Measurements from ENCODE around the gene SVOPL. TPM values are rescaled to one million over a fixed set of nuclear protein-coding genes. Genes with fewer than 3 reads are reported as not detected.

Gene SVOPL
- total and polyA plus RNA-seq, 10 of the 15 experiments (the other 5 are each of a cell fraction or from before 2014, with no cell fraction given): 0.15 TPM; not detected in 9

DNA sequence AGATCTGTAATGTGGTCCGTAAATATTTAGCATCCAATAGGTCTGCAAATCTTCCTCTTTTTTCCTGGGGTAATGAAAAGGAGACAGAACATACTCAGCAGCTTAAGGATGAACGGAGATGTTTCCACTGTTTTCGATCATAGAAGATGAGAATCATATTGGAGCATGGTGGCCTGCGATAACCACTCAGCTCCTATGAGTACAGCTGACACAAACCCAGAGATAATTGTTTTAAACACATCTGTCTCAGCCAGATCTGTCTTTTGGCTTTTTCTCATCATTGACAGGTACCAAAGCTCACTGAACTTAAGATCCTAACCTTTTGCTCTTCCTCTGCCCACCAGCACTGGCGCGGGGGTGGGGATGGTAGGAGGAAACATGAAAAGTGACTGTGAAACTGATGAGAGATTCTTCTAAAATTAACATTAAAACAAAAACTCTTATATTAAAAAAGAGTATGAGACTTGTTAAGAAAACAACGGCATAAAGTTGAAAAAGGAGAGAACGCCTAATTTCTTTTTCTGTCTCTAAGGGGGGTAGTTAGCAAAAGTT is 71.0 kb downstream of the SVOPL start:
- CTCF ChIA-PET: no interaction called here
- 72% methylated on average over 8 of the region's 8 CpGs for WGBS (ENCODE audit: insufficient coverage, insufficient replicate concordance, low lambda C conversion rate, missing lambda C conversion rate)
- intact Hi-C loops (cut with micrococcal nuclease; ENCODE audit: unreplicated experiment) (no loop called here), in situ Hi-C loops (cut with MboI) (no loop called here)
- RAD21 ChIA-PET (ENCODE audit: unreplicated experiment): interaction anchor here (0.6 kb wide), 1 partner anchor 164 kb away, joined by 3 read pairs; no protein-coding TSS in a partner anchor
- Histone ChIP-seq H3K27me3 (replicated peaks in 1 of 2; ENCODE audit: control insufficient read depth in 2 of 2, insufficient read depth in 2 of 2, low read length in 1 of 2) (no peaks in the 10 kb centered on the region; a peak in 1 of 4 replicates), H3K79me2 (ENCODE audit: control insufficient read depth, insufficient read depth, low read length) (no peaks in the 10 kb centered on the region), H3K36me3 (ENCODE audit: control insufficient read depth in 2 of 2, insufficient read depth in 2 of 2, low read length in 1 of 2) (no peaks in the 10 kb centered on the region), H3K4me2 (ENCODE audit: control insufficient read depth, insufficient read depth) (no peak overlapping the region), H3K27ac (ENCODE audit: control insufficient read depth, insufficient read depth) (no peak overlapping the region), H3K4me3 (no peak overlapping the region), H3K4me1 (ENCODE audit: control insufficient read depth, insufficient read depth, low read length) (no peaks in the 10 kb centered on the region; the same call in 1 of the 2 replicates), H4K20me1 (ENCODE audit: control insufficient read depth, insufficient read depth) (no peaks in the 10 kb centered on the region), H3K9me3 (replicated peaks; ENCODE audit: control insufficient read depth, insufficient read depth, low read length) (no peaks in the 10 kb centered on the region), H2AFZ (ENCODE audit: control insufficient read depth, low read depth, low read length) (no peak overlapping the region), H3K9ac (ENCODE audit: control insufficient read depth, insufficient read depth, low read length) (no peak overlapping the region)
- ATAC-seq (no peak), FAIRE-seq (no peak), DNase-seq (ENCODE audit: low read depth, low spot score) (no peak)
- POLR2A ChIA-PET: no interaction called here
- BruUV-seq (replicated peaks): no TSS peak
- SMC1A ChIA-PET (ENCODE audit: uncharacterized antibody, unreplicated experiment): interaction anchor here (1.1 to 1.4 kb wide), 2 partner anchors 12 to 162 kb away, joined by 3 to 4 read pairs; no protein-coding TSS in a partner anchor
- no peak for TF ChIP-seq BMI1 (IDR thresholded peaks at IDR 0.05; ENCODE audit: borderline replicate concordance)
- no peak for TF ChIP-seq KLF5 (IDR thresholded peaks at IDR 0.05; ENCODE audit: partially characterized antibody)
- no peak for TF ChIP-seq WRNIP1 (IDR thresholded peaks at IDR 0.05; ENCODE audit: borderline replicate concordance, low read depth, low read length)
- no peak for TF ChIP-seq MAX (IDR thresholded peaks at IDR 0.05; ENCODE audit: low read depth, low read length)
- no peak for TF ChIP-seq FOS (IDR thresholded peaks at IDR 0.05; ENCODE audit: borderline replicate concordance, extremely low read depth, insufficient read length)
- TF ChIP-seq, protein P1, sequence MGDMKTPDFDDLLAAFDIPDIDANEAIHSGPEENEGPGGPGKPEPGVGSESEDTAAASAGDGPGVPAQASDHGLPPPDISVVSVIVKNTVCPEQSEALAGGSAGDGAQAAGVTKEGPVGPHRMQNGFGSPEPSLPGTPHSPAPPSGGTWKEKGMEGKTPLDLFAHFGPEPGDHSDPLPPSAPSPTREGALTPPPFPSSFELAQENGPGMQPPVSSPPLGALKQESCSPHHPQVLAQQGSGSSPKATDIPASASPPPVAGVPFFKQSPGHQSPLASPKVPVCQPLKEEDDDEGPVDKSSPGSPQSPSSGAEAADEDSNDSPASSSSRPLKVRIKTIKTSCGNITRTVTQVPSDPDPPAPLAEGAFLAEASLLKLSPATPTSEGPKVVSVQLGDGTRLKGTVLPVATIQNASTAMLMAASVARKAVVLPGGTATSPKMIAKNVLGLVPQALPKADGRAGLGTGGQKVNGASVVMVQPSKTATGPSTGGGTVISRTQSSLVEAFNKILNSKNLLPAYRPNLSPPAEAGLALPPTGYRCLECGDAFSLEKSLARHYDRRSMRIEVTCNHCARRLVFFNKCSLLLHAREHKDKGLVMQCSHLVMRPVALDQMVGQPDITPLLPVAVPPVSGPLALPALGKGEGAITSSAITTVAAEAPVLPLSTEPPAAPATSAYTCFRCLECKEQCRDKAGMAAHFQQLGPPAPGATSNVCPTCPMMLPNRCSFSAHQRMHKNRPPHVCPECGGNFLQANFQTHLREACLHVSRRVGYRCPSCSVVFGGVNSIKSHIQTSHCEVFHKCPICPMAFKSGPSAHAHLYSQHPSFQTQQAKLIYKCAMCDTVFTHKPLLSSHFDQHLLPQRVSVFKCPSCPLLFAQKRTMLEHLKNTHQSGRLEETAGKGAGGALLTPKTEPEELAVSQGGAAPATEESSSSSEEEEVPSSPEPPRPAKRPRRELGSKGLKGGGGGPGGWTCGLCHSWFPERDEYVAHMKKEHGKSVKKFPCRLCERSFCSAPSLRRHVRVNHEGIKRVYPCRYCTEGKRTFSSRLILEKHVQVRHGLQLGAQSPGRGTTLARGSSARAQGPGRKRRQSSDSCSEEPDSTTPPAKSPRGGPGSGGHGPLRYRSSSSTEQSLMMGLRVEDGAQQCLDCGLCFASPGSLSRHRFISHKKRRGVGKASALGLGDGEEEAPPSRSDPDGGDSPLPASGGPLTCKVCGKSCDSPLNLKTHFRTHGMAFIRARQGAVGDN (IDR thresholded peaks at IDR 0.05): no peak
- TF ChIP-seq ZZZ3 (IDR thresholded peaks at IDR 0.05; ENCODE audit: control insufficient read depth, insufficient read length, low read depth): no peak
- TF ChIP-seq, protein P2, sequence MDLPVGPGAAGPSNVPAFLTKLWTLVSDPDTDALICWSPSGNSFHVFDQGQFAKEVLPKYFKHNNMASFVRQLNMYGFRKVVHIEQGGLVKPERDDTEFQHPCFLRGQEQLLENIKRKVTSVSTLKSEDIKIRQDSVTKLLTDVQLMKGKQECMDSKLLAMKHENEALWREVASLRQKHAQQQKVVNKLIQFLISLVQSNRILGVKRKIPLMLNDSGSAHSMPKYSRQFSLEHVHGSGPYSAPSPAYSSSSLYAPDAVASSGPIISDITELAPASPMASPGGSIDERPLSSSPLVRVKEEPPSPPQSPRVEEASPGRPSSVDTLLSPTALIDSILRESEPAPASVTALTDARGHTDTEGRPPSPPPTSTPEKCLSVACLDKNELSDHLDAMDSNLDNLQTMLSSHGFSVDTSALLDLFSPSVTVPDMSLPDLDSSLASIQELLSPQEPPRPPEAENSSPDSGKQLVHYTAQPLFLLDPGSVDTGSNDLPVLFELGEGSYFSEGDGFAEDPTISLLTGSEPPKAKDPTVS (IDR thresholded peaks at IDR 0.05; ENCODE audit: low read depth, low read length): no peak
- no peak for TF ChIP-seq IKZF1 (conservative IDR thresholded peaks at IDR 0.05)
- TF ChIP-seq, protein P3, sequence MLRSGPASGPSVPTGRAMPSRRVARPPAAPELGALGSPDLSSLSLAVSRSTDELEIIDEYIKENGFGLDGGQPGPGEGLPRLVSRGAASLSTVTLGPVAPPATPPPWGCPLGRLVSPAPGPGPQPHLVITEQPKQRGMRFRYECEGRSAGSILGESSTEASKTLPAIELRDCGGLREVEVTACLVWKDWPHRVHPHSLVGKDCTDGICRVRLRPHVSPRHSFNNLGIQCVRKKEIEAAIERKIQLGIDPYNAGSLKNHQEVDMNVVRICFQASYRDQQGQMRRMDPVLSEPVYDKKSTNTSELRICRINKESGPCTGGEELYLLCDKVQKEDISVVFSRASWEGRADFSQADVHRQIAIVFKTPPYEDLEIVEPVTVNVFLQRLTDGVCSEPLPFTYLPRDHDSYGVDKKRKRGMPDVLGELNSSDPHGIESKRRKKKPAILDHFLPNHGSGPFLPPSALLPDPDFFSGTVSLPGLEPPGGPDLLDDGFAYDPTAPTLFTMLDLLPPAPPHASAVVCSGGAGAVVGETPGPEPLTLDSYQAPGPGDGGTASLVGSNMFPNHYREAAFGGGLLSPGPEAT (IDR thresholded peaks at IDR 0.05; ENCODE audit: low read depth): no peak
- no peak for TF ChIP-seq STAT3 (IDR thresholded peaks at IDR 0.05; ENCODE audit: low read depth, low read length)
- TF ChIP-seq ZNF592 (IDR thresholded peaks at IDR 0.05): no peak
